GM13976 (cell line): ENCODE measurements around the gene NDFIP1.

Source experiments
- DNase-seq: peaks from one replicate; pipeline ENCODE4 v3.0.0; 2012; ENCODE audit warnings: low spot score
- CTCF ChIP-seq: IDR thresholded peaks from 2 replicates; pipeline ENCODE4 v1.5.1; 2012; ENCODE audit warnings: borderline replicate concordance, mild to moderate bottlenecking; ENCODE audit not compliant: insufficient read depth; ENCODE audit errors: extremely low read depth, missing control alignments, control extremely low read depth
- in situ Hi-C: fragments of 300-500 bp; cut with MboI; formaldehyde crosslinking; loops from one replicate; pipeline ENCODE4 v1.12.0; 2022; ENCODE audit warnings: low sequenced_read_pairs, mixed read lengths, inconsistent platforms; ENCODE audit not compliant: unreplicated experiment

Gene NDFIP1

GRCh38 chr5:142100307-142100706, 8.3 kb upstream of the NDFIP1 start:
- TF ChIP-seq CTCF = no peak
- in situ Hi-C loops = no loop called here

GRCh38 chr5:142102980-142103740, 5.4 kb upstream of the NDFIP1 start:
- in situ Hi-C loops = no loop called here
- DNase-seq = no peak
- TF ChIP-seq CTCF = no peak

More at GRCh38 chr5:142100307-142100706, 8.3 kb upstream of the NDFIP1 start:
- no peak for DNase-seq

GRCh38 chr5:142104491-142104890, 4.1 kb upstream of the NDFIP1 start:
- in situ Hi-C loops = no loop called here
- no peak for TF ChIP-seq CTCF
- DNase-seq = no peak

GRCh38 chr5:142106061-142106460, 2.5 kb upstream of the NDFIP1 start:
- in situ Hi-C loops = no loop called here
- no peak for DNase-seq

GRCh38 chr5:142107036-142107735, 1.4 kb upstream of the NDFIP1 start:
- no peak for TF ChIP-seq CTCF
- DNase-seq = no peak
- in situ Hi-C loops = no loop called here

More at GRCh38 chr5:142106061-142106460, 2.5 kb upstream of the NDFIP1 start:
- no peak for TF ChIP-seq CTCF

GRCh38 chr5:142107736-142108431, 695 bp upstream of the NDFIP1 start:
- in situ Hi-C loops = no loop called here
- no peak for DNase-seq
- no peak for TF ChIP-seq CTCF
